OCI-LY7 (cell line): ENCODE measurements around the gene FMNL3. TPM values are rescaled to one million over a fixed set of nuclear protein-coding genes. Genes with fewer than 3 reads are reported as not detected.

ENCODE experiments used
- BruUV-seq: library from RNA; stranded (reverse); fragments of 400-500 nt; replicated peaks from 2 replicates; lab custom pipeline; 2021; lab: Mats Ljungman, UMichigan
- CTCF ChIA-PET: fragments of 300-600 bp; sonication (Branson Sonifier 250); formaldehyde crosslinking; loops from one replicate; lab custom pipeline; 2022; ENCODE audit warnings: antibody characterized with exemption; ENCODE audit not compliant: unreplicated experiment; lab: Charles Lee
- POLR2A ChIA-PET: fragments of 300-600 bp; sonication (Branson Sonifier 250); formaldehyde crosslinking; loops from one replicate; lab custom pipeline; 2022; ENCODE audit warnings: antibody characterized with exemption; lab: Charles Lee
- DNase-seq: peaks from one replicate; pipeline ENCODE4 v3.0.0-alpha.2; 2015; ENCODE audit warnings: low spot score
- H2AFZ ChIP-seq: fragments of 200-600 bp; sonication (generic), shearing (Covaris generic); 2 replicates; pipeline ENCODE4 v1.6.1; 2014; ENCODE audit warnings: mild to moderate bottlenecking, antibody characterized with exemption, low read length, moderate library complexity
- H3K27ac ChIP-seq: fragments of 200-600 bp; sonication (generic); 2 replicates; pipeline ENCODE4 v1.5.1; 2014; ENCODE audit warnings: mixed run types, low read depth, mild to moderate bottlenecking, moderate library complexity, low read length, inconsistent platforms; ENCODE audit not compliant: poor library complexity, severe bottlenecking
- H3K36me3 ChIP-seq: fragments of 200-600 bp; sonication (generic); 2 replicates; pipeline ENCODE4 v1.6.1; 2014; ENCODE audit warnings: mild to moderate bottlenecking, antibody characterized with exemption, low read length, moderate library complexity, mixed read lengths; ENCODE audit not compliant: insufficient read depth
- H3K4me1 ChIP-seq: fragments of 200-600 bp; sonication (generic); 2 replicates; pipeline ENCODE4 v1.5.1; 2014; ENCODE audit warnings: mild to moderate bottlenecking, low read length; ENCODE audit not compliant: insufficient read depth, poor library complexity, severe bottlenecking
- H3K4me2 ChIP-seq: fragments of 200-600 bp; sonication (generic); 2 replicates; pipeline ENCODE4 v1.6.1; 2014; ENCODE audit warnings: mild to moderate bottlenecking, low read length
- H3K4me3 ChIP-seq: fragments of 200-600 bp; sonication (generic); 2 replicates; pipeline ENCODE4 v1.5.1; 2014; ENCODE audit warnings: mild to moderate bottlenecking, low read depth, low read length; ENCODE audit not compliant: poor library complexity, severe bottlenecking
- H3K79me2 ChIP-seq: fragments of 200-600 bp; sonication (generic); 2 replicates; pipeline ENCODE4 v1.6.1; 2016; ENCODE audit warnings: low read depth, mild to moderate bottlenecking, low read length, moderate library complexity, mixed read lengths; ENCODE audit not compliant: insufficient read depth
- H3K9me2 ChIP-seq: fragments of 200-600 bp; sonication (generic); 2 replicates; pipeline ENCODE4 v1.6.1; 2016; ENCODE audit warnings: mild to moderate bottlenecking, low read length, mixed read lengths; ENCODE audit not compliant: insufficient read depth
- H3K9me3 ChIP-seq: fragments of 200-600 bp; sonication (generic); 2 replicates; pipeline ENCODE4 v1.6.1; 2014; ENCODE audit warnings: mild to moderate bottlenecking, mixed run types, low read length, mixed read lengths
- H4K20me1 ChIP-seq: fragments of 200-600 bp; sonication (generic); 2 replicates; pipeline ENCODE4 v1.6.1; 2014; ENCODE audit warnings: mild to moderate bottlenecking, antibody characterized with exemption, low read length, moderate library complexity, mixed read lengths; ENCODE audit not compliant: insufficient read depth
- EZH2phosphoT487 ChIP-seq: fragments of 200-600 bp; sonication (generic); IDR thresholded peaks from 2 replicates; pipeline ENCODE4 v1.6.1; 2018; ENCODE audit warnings: low read depth, borderline replicate concordance, mild to moderate bottlenecking, mixed run types, antibody characterized with exemption, low read length, moderate library complexity, mixed read lengths
- intact Hi-C: fragments of 100-400 bp; cut with micrococcal nuclease; formaldehyde crosslinking; loops from one replicate; pipeline ENCODE4 v1.10.0; 2022; ENCODE audit not compliant: unreplicated experiment
- total RNA-seq, 2 experiments: library from RNA; depleted of rRNA in 1 of 2; stranded (reverse); fragments of >200 nt in 1 of 2; shearing (Covaris generic) in 1 of 2; gene quantifications; 2 replicates each; pipeline ENCODE4 v1.2.3, GENCODE V29; 2014 to 2022
- TF ChIP-seq, protein P1 (sequence below): fragments of 200-600 bp; sonication (generic); conservative IDR thresholded peaks from 2 replicates; pipeline ENCODE4 v1.5.1; 2014; ENCODE audit warnings: mild to moderate bottlenecking, antibody characterized with exemption, low read length, moderate library complexity, mixed read lengths

FMNL3 gene
- total RNA-seq, 2 experiments from 2014 or later: 13.8 to 28.7 TPM

DNA sequence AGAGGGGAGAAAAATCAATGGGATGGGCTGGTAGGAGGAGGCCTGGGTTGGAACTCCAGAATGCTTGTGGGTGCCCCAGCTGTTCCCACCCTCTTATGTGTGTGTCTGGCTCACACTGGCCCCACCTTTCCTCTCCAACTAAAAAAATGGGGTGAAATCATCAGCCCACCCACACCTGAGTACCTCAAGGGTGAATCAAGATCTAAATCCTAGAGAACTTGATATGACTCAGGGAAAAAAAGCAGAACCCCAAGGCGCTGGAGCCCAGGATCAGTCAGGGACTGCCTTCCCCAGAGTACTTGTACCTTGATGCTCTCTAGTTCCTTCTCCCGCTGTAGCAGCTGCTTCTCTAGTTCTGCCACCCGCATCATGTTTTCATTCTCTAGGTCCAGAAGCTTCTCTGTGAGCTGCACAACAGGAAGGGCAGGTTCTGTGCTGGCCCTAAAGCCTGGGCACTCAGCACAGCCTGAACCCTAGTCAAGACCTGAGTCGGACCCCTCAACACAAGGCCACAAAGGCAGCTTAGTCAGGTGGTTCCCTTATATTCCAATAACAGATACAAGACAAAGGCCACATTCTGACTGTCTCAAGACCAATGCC, 54.2 kb downstream of the FMNL3 start:
- H3K79me2 ChIP-seq: no peaks in the 10 kb centered on the region
- DNase-seq: no peak
- H3K9me3 ChIP-seq: no peaks in the 10 kb centered on the region
- no peak overlapping the region for H3K4me2 ChIP-seq
- H3K4me3 ChIP-seq: no peak overlapping the region
- H2AFZ ChIP-seq: no peak overlapping the region
- H3K4me1 ChIP-seq: peaks cover 6% of the 10 kb centered on the region
- intact Hi-C loops: no loop called here
- BruUV-seq: no TSS peak
- no peak for TF ChIP-seq EZH2phosphoT487
- TF ChIP-seq, protein P1, sequence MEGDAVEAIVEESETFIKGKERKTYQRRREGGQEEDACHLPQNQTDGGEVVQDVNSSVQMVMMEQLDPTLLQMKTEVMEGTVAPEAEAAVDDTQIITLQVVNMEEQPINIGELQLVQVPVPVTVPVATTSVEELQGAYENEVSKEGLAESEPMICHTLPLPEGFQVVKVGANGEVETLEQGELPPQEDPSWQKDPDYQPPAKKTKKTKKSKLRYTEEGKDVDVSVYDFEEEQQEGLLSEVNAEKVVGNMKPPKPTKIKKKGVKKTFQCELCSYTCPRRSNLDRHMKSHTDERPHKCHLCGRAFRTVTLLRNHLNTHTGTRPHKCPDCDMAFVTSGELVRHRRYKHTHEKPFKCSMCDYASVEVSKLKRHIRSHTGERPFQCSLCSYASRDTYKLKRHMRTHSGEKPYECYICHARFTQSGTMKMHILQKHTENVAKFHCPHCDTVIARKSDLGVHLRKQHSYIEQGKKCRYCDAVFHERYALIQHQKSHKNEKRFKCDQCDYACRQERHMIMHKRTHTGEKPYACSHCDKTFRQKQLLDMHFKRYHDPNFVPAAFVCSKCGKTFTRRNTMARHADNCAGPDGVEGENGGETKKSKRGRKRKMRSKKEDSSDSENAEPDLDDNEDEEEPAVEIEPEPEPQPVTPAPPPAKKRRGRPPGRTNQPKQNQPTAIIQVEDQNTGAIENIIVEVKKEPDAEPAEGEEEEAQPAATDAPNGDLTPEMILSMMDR: no peak
- CTCF ChIA-PET: no interaction called here
- H4K20me1 ChIP-seq: no peaks in the 10 kb centered on the region
- POLR2A ChIA-PET: interaction anchor here (0.6 to 3.7 kb wide), 2 partner anchors 10 to 255 kb away, joined by 3 to 15 read pairs; no protein-coding TSS in a partner anchor
- H3K27ac ChIP-seq: no peak overlapping the region
- H3K9me2 ChIP-seq: no peaks in the 10 kb centered on the region
- peaks cover 67% of the 10 kb centered on the region for H3K36me3 ChIP-seq

DNA sequence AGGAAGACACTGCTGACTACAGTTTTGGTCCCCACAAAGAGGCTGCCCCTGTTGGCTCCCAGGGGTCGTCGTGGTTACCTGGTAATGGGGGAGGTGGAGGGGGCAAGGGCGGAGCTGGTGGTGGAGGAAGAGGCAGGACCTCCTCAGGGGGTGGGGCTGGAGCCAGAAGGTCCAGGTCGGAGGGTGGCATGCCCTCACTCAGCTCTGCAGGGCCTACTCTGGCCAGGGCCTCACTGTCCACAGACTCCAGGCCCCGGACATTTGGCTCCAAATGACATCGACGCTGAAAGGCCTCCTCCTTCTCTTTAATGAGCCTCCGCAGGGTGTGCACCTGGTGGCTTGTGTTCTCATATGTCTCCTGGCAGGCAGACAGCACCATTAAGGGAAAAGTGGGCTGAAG, 55.4 kb downstream of the FMNL3 start:
- Histone ChIP-seq H3K36me3 (peaks cover 59% of the 10 kb centered on the region), H3K4me2 (no peak overlapping the region), H3K4me1 (peaks cover 6% of the 10 kb centered on the region), H2AFZ (no peak overlapping the region), H4K20me1 (no peaks in the 10 kb centered on the region), H3K9me3 (no peaks in the 10 kb centered on the region), H3K9me2 (no peaks in the 10 kb centered on the region), H3K79me2 (no peaks in the 10 kb centered on the region), H3K4me3 (no peak overlapping the region), H3K27ac (no peak overlapping the region)
- no TSS peak for BruUV-seq
- intact Hi-C loops: no loop called here
- no peak for DNase-seq
- ChIA-PET CTCF (no interaction called here), POLR2A (interaction anchor here (1.0 kb wide), 1 partner anchor 23 kb away, joined by 3 read pairs; no protein-coding TSS in a partner anchor)
- TF ChIP-seq, protein P1: no peak
- no peak for TF ChIP-seq EZH2phosphoT487

DNA sequence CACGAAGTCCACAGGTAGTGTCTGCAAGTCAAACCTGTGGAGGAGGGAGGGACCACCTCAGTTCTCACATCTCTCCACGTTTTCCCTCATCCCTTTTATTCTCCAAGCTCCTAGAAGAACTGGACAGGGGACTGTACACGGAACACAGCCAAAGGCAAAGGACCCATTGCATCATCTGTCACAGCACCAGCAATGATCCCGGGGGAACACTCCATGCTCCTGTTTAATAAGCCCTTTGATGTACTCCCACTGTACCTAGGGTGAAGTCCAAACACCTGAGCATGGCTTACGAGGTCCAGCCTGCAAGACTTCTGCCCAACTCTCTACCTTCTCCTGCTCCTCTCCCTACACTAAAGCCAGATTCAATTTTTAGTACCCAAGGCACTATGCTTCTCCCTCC, 57.3 kb downstream of the FMNL3 start:
- Histone ChIP-seq H3K4me2 (no peak overlapping the region), H3K36me3 (peaks cover 58% of the 10 kb centered on the region), H3K79me2 (no peaks in the 10 kb centered on the region), H3K27ac (no peak overlapping the region), H3K4me1 (peaks cover 14% of the 10 kb centered on the region), H4K20me1 (no peaks in the 10 kb centered on the region), H2AFZ (no peak overlapping the region), H3K4me3 (no peak overlapping the region), H3K9me2 (no peaks in the 10 kb centered on the region), H3K9me3 (no peaks in the 10 kb centered on the region)
- intact Hi-C loops: no loop called here
- BruUV-seq: no TSS peak
- ChIA-PET CTCF (no interaction called here), POLR2A (no interaction called here)
- no peak for TF ChIP-seq EZH2phosphoT487
- TF ChIP-seq, protein P1: no peak
- DNase-seq: no peak
